ENCODE data around the gene UXS1. TPM values are rescaled to one million over a fixed set of nuclear protein-coding genes. Genes with fewer than 3 reads are reported as not detected.

UXS1 gene
- total RNA-seq, 1 experiment from 2014 or later = 46.3 TPM

GRCh38 chr2:106108791-106109190 is 85.3 kb downstream of the UXS1 start:
- Histone ChIP-seq H3K79me1 (ENCODE audit: insufficient read depth, low read depth, low read length, poor library complexity, severe bottlenecking) (no peaks in the 10 kb centered on the region), H3K4me1 (ENCODE audit: insufficient read depth, low read length) (0 out of 2 replicates have a peak, but pooled peaks cover 2% of the 10 kb centered on the region), H2BK20ac (ENCODE audit: low read depth, low read length, poor library complexity, severe bottlenecking) (no peak overlapping the region), H4K8ac (replicated peaks; ENCODE audit: insufficient read length, low read depth, low read length) (no peak overlapping the region), H3K9me3 (ENCODE audit: control insufficient read depth, low read depth, low read length) (no peaks in the 10 kb centered on the region), H3K27me3 (ENCODE audit: insufficient read depth, low read length) (no peaks in the 10 kb centered on the region), H3K9ac (ENCODE audit: extremely low read depth, insufficient read length, low read length) (no peak overlapping the region), H2BK120ac (ENCODE audit: low read depth, low read length, poor library complexity, severe bottlenecking) (no peak overlapping the region), H4K20me1 (ENCODE audit: control insufficient read depth, insufficient read depth, insufficient read length) (no peaks in the 10 kb centered on the region), H3K27ac (ENCODE audit: insufficient read length, low read depth, low read length) (no peak overlapping the region), H3T11ph (ENCODE audit: low read length) (no peak overlapping the region), H3K23ac (ENCODE audit: insufficient read length, low read depth, low read length) (no peak overlapping the region), H3K23me2 (ENCODE audit: insufficient read length, low read depth, low read length, poor library complexity, severe bottlenecking) (no peaks in the 10 kb centered on the region), H2AK5ac (ENCODE audit: insufficient read length, low read length) (no peak overlapping the region), H2BK15ac (ENCODE audit: low read depth, low read length) (no peak overlapping the region), H4K91ac (ENCODE audit: insufficient read length, low read depth, low read length) (no peak overlapping the region), H2BK12ac (ENCODE audit: insufficient read length, low read depth, low read length) (no peak overlapping the region), H2BK5ac (ENCODE audit: insufficient read length, low read length) (no peak overlapping the region), H3K18ac (ENCODE audit: insufficient read length, low read depth, low read length) (no peak overlapping the region), H3K14ac (ENCODE audit: insufficient read depth, low read length) (no peak overlapping the region), H2AFZ (ENCODE audit: low read length) (no peak overlapping the region), H3K4me2 (ENCODE audit: insufficient read depth, insufficient read length, low read length) (no peak overlapping the region), H3K79me2 (ENCODE audit: insufficient read depth, low read length) (no peaks in the 10 kb centered on the region), H3K4ac (ENCODE audit: low read depth, low read length) (no peak overlapping the region), H4K5ac (ENCODE audit: insufficient read length, low read depth, low read length) (no peak overlapping the region), H3K56ac (ENCODE audit: insufficient read length, low read depth, low read length) (no peak overlapping the region)
- no peak for TF ChIP-seq CTCF (conservative IDR thresholded peaks at IDR 0.05)
- no peak for DNase-seq
- Mint-ChIP-seq H3K27me3 (ENCODE audit: low read depth) (no peaks in the 10 kb centered on the region), H3K4me1 (no peaks in the 10 kb centered on the region), H3K27ac (no peak overlapping the region), H3K4me3 (no peak overlapping the region), H3K36me3 (ENCODE audit: insufficient read depth in 1 of 3, low read depth in 3 of 3) (peaks cover 23 to 35% (median 34%) of the 10 kb centered on the region in 3 experiments; a peak in 6 of 7 replicates), H3K9me3 (no peaks in the 10 kb centered on the region)
- WGBS (ENCODE audit: extremely low coverage, insufficient read length, low lambda C conversion rate) = no CpG with 5 or more reads among the region's 7 CpGs
